Measurements from ENCODE around the gene CHID1.

Gene CHID1

DNA sequence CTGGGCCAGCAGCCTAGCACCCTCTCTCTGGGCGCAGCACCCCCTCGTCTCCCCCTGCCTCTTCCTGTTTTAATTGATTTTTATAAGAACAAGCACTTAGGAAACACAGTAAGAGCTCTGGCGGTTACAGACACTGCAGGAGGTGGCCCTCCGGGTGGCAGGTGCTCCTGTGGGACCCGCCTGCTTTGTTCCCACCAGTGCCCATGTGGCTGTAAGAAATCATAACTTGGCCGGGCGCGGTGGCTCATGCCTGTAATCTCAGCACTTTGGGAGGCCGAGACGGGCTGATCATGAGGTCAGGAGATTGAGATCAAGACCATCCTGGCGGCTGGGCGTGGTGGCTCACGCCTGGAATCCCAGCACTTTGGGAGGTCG lies 49.5 kb downstream of the CHID1 start:
- DNase-seq, result no peak

DNA sequence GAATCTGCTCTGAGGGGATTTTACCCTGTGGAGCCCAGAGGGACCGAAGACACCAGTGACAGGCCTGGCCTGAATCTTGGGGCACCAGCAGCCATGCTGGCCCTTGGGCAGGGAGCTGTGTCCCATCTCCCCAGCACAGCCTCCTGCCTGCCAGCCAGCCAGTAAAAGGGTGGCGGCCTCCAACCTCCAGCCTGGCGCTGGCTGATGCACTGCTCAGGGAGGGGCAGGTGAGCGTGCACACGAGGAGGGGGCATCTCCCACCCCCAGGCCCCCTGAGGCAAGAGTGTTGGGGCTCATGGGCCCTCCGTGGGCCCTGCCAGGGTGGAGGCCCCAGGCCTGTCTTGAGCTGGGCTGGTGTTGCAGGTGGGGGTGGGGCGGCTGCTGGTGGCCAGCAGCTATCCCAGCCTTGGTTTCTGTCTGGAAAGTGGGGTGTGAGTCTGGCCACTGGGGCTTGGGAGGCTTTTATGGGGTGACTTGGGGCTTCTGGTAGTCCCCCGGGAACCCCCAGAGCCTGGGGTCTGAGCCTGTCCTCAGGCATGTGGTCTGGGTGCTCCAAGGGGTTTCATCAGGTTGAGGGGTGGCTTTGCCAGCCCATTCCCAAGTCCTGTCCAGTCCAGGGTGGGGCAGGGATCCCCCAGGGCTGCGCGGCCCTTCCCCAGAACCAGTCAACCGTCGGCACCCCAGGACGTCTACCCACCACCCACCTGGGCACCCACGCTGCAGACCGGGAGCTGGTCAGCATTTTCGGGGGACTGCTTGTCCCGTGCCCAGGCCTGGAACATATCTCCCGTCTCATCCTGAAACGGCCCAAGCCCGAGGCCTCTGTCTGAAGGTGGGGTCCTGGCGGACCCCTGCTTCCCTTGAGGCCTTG lies 50.1 kb downstream of the CHID1 start:
- no peak for DNase-seq

DNA sequence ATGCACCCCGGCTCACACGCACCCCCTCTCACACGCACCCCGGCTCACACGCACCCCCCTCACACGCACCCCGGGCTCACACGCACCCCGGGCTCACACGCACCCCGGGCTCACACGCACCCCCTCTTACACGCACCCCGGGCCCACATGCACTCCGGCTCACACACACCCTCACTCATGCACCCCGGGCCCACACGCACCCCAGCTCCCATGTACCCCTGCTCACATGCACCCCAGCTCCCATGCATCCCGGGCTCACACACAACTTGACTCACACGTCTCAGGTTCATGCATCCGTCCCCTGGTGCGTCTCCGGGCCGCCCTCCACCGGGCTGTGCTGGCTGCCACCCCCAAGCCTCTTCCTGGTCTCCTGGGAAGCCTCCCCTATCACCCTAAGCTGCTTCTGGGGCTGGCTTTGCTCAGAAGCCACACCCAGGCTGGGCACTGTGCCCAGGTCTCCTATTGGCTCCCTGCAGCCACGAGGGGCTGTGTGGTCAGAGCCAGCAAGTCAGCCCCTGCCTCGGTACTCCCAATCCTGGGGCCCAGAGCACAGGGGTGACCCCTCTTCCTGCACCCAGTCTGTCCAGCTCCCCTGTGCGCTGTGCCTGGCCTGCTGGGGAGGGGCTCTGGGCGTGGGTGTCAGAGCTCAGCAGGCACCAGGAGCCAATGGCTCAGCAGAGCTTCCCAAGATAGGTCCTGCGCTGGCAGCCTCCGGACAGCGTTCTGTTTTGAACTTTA lies 51.0 kb downstream of the CHID1 start:
- DNase-seq, result no peak

DNA sequence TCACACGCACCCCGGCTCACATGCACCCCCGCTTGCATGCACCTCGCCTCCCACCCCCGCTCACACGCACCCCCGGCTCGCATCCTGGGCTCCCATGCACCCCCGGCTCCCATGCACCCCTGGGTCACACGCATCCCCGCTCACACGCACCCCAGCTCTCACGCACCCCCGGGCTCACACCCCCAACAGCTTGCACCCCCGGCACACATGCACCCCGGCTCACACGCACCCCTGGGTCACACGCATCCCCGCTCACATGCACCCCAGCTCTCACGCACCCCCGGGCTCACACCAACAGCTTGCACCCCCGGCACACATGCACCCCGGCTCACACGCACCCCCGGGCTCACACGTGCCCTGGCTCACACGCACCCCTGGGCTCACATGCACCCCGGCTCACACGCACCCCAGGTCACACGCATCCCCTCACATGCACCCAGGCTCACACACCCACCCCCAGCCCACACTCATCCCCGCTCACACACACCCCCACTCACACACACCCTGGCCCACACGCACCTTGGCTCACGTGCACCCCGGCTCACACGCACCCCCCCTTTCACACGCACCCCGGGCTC lies 51.8 kb downstream of the CHID1 start:
- DNase-seq, result no peak

DNA sequence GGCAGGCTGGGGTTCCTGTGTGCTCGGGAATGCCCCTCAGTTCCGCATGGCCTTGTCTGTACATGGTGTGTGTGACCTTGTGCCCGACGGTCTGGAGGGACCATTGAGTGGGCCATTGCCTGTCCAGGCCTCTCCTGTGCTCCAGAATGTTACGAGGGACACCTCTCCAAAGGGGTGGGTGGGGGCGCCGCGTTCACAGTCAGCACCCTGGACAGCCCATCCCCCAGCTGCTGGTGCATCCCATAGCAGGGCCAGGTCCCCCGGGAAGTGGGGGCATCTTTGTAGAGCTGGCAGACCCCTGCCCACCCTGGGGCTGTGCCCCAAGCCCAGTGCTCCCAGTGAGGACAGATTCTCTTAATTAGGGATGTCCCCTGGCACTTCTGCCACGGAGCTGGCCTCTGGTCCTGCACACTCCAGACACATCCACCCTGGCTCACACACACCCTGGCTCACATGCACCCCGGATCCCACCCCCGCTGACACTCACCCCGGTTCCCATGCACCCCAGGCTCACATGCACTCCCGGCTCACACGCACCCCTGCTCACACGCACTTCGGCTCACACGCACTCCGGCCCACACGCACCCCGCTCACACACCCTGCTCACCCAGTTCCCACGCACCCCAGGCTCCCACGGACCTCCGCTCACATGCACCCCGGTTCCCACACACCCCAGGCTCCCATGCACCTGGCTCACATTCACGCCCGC lies 52.4 kb downstream of the CHID1 start:
- DNase-seq, result no peak

DNA sequence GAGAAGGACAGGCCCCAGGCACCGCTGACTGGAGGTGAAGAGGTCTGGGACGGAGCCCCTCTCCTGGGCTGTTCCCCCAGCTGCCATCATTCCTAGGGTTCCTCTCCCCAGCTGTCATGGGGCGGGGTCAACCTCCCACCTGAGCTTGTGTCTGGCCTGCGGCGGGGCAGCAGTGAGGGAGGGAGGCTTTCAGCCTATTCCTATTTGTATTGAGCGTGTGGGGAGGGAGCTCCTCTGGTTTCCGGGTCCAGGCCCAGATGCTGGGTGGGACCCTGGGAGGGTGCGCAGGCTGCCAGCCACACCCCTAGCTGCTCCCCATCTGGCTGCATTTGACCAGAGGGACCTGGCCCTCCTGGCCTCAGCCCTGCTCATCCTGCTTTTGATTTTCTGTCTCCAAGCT lies 54.2 kb downstream of the CHID1 start:
- DNase-seq, result no peak

DNA sequence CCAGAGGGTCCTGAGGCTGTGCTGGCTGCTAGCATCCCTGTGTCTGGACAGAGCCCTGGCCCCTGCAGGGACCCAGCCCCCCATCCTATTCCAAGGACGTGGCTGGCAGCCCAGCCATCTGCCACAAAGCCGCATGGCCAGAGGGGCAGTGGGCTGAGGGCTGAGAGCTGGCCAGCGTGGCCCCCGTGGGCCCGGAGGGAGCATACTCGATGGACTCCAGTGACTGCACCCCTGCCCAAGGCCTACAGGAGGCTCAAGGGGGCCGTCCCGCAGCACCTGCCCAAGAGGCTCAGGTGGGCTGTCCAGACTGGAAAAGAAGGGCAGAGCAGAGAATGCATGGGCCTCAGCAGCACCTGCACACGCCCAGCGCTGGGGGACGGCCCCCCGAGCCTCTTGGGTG lies 54.8 kb downstream of the CHID1 start:
- DNase-seq, result no peak

DNA sequence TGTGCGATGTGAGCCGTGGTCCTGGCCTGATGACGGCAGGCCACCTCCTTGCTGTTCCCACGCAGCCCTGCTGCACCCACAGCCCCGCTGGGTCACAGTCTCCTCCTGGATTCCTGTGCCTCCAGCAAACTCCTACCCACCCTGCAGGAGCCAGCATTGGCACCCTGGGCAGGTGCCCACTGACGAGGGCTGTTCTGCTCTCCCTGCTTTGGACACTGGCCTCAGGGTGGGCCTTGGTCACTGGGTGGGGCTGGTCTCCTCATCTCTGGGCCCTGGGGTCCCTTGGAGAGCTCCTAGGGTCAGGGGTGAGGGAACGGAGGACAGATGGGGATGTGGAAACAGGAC lies 55.3 kb downstream of the CHID1 start:
- DNase-seq, result no peak

DNA sequence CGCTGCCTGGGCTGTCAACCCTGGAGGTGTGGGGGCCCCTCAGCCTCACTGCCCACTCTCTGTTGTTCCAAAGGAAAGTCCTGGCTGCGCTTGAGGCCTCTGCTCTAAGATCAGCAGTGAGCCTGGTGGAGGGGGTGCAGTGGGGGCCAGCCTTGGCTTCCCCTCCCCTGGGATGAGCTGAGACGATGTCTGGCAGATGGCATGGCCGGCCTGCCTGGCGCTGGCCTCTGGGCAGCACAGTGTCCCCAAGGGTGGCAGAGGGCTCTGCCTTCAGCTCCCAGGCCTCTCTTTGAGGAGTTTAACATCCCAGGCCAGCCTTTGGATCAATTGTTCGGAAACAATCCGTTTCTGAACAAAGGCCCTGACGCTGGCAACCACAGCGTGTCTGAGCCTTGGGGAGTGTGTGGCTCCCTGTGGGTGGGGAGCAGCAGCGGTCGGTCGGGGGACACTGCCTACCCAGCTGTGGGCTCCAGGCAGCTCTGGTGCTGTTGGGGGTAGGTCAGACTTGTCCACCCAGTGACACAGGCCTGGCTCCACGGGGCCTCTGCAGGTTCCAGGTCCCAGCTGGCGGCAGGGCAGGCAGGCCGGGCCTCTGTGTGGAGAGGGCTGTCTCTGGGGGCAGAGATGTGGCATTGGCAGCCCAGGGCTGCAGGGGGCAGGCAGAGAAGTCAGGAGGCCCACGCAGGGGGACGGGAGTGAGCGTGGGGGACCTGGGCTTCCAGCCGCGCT lies 55.8 kb downstream of the CHID1 start:
- no peak for DNase-seq

DNA sequence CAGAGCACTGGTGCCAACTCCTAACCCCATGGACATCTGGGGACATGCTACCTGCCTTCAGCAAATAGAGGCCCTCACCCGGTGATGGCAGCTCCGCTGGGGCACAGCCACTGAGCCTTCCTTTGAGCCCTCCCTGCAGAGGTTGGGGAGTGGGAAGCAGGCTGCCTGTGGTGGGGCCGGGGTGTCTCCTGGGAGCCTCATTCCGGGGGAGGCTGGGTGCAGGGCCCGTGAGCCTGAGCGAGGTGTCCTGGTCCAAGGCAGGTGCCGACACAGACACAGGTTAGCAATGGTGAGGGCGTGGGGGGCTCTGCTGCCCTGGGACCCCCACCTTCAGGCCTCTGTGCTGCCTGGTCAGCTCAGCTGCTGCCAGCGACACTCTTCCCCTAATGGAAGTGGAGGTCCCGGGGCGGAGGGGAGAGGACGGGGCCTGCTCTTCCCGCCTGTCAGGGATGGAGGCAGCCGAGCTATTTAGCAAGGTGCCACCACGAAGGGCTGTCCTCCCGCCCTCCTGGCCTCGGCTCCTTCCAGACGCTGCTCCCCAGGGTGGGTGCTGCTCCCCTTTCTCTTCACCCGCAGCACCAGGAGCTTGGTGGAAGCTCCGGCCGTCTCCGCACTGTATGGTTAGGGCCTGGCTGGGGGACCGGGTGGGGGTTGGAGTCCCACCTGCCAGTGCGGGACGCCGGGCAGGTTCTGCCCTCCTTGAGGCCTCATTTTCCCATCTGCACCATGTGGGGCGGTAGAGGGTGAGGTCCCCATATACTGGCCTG lies 56.7 kb downstream of the CHID1 start:
- no peak for DNase-seq

DNA sequence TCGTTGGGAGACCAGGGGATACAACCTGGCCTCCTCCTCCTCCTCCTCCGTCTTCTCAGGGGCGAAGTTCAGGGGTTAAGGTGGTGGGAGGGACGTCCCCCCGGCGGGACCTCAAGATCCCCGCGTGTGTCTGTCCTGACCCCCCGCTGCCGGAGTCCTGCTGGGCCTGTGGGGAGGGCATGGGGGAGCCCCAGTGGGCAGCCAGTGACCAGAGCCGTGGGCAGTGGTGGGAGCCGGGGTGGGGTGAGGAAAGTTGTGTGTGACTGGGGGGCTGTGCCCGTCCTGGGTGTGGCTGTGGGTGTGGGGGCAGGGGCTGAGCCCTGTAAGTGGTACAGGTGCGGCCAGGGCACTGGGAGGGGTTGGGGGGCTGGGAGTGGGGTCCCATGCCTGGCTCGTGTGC lies 57.8 kb downstream of the CHID1 start:
- no peak for DNase-seq

DNA sequence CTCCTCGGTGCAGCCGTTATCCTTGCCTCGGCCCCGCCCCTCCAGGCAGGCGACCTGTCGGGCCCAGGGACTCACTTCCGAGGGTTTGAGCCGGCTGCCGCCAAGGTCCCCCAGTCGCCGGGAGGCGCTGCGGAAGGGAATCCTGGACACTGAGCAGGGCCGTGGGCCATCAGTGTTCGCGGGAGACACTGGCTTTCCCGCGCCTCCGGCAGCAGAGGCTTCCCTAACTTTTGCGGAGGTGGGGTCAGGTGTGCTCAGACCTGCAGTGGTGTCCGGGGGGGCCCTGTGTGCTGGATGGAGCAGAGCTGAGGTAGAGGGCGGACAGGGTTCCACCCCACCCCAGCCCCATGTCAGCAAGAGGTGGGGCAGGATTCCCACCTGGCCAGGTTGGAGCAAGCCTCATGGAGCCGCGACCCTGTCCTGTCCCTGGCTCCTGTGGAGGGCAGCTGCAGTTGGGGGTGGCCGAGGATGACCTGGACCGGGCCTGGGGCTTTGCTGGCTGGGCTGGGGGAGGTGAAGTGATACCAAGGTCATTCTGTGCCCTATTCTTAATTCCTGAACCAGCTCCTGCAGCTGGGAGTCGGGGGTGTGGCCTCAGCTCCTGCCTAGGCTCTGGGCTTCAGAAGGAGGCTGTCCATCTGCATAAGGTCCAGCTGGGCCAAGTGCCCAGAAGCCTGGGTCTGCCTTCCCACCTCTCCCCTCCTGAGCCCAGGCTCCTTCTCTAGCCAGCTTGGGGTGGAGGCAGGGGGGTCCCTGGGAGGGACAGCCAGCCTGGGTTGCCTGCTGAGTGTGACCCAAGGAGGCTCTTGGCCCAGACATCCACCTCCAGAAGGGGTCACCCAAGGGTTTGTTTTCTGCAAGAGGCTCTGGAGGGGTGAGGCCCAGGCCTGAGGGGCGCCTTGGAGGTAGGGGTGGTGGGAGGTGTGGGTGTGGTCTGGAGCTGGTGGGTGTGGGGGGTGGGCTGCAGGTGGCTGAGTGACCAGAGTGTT lies 59.5 kb downstream of the CHID1 start:
- no peak for DNase-seq

DNA sequence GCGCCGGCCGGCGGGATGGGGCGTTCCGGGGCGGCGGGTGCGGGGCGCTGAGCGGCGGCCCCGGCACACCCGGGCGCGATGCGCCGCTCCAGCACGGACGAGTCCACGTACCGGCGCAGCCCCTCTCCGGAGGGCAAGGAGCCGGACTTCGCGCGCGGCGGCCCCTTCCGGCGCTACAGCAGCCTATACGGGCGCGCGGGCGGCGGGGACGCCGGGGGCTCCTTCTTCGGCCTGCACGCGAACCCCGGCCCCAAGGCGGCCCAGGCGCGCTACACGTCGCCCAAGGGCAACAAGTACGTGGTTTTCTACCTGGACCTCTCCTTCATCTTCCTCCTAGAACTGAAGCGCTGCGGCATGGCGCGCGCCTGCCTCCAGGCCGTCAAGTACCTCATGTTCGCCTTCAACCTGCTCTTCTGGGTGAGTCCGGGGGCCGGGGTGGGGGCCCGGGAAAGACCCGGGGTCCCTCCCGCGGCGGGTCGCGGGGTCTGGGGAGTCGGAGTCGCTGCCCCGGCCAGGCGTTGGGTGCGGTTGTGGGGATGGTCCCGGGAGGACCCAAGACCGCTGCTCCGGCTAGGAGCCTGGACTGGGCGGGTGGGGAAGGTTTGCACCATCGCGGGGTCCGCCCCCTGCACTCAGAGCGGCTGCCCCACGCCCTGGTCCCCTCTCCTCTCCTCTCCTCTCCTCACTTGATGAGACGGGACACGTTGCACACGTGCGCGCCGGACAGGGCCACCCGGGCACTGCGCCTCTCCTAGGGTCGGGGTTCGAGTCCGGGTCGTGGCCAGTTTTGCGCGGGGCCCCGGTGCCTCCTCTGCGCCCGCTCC lies 60.4 kb downstream of the CHID1 start:
- no peak for DNase-seq

DNA sequence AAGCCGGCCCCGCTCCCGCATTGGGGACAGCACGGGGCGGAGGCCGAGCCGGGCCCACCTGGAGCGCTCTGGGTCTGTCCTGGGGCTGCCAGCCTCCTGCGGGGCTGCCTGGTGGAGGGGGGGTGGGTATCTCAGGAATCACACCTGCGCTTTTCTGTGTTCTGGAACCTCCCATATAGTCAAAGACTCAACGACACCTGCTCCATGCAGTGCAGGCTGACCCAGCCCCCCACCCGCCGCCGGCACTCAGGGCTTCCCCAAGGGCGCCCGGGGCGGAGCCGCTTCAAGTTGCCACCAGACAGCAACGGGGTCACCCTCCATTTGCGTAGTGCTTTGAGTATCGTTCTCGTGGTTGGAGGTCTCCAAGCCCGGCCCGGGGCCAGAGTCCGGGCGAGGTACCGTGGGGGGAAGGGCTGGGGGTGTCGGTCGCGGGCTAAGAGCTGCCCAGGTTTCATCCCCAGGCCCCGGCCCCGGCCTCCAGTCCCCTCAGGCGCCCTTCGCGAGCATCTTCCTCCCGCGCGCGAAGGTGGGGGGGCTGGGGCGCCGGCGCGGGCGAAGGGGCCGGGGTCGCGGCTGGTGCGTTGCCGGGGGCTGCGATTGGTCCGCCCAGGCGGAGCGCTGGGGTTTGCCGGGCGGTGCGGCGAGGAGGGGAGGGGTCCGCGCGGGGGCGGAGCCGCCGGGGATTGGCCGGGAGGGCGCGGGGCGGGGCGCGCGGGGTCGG lies 61.3 kb downstream of the CHID1 start:
- DNase-seq, result peak; percentile 63

DNA sequence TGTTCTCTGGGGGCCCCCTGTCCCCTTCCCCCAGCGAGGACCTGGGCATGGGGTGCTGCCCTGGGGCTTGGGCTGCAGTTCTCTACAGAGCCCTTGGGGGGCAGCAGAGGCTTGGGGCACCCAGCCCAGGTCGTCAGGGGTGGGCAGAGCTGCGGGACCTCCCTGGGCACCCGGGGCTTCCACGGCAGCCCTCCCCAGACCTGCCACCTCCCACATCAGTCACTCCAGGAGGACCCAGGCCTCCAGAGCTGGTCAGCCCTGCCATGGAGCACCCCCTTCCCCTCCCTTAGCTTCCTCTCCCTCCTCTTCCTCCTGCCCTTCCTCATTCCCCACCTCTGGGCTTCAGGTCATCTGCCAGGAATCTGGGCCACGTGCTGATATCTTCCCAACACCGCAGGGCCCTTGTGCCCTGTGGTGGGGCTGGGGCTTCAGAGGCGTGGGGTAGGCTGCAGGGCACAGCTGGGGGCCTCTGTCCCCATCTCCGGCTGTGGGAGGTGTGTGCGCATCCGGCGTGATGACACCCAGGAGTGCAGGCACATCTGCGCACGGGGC lies 62.2 kb downstream of the CHID1 start:
- peak; percentile 72 for DNase-seq

DNA sequence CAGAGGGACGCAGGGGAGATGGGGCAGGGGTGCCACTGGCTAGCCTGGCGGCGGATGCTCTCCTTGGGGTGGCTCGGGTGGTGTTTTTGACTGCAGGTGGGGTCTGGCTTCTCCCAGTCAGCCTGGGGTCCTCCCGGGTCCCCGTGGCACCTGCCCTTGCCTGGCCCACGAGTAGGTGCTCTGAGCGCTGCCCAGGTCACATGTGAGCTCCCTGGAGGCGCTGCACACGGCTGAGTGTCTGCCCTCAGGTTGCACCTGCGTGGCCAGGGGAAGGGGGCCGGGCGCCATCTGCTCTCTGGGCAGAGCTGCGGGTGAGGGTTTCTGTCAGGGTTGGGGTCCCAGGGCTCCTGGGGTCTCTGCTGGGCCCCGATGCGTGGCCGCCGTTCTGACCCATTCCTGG lies 62.7 kb downstream of the CHID1 start:
- no peak for DNase-seq

DNA sequence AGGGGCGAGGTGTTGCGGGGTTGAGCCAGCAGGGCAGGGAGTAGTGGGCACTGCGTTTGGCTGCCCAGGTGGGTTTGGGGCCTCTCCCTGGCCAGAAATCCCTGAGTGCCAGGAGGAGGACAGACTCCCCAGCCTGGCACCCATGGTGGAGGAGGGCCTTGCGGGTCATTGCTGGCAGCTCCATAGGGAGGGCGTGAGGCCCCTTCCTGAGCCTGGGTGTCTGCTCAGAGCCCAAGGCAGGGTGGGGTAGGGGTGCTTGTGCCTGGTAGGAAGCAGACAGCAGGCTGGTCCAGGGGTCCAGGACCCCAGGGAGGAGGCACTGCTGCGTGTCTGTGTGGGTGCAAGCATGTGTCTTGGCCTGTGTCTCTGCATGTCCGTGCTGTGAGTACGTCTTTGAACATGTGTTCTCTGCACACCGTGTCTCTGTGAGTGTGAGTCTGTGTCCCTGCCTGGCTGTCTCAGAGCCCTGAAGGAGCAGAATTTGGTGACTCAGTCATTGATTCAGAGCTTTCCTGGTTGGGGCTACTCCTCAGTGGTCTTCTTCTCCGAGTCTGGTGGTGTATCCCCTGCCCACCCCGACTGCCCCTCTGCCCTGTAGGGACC lies 64.0 kb downstream of the CHID1 start:
- DNase-seq, result no peak

DNA sequence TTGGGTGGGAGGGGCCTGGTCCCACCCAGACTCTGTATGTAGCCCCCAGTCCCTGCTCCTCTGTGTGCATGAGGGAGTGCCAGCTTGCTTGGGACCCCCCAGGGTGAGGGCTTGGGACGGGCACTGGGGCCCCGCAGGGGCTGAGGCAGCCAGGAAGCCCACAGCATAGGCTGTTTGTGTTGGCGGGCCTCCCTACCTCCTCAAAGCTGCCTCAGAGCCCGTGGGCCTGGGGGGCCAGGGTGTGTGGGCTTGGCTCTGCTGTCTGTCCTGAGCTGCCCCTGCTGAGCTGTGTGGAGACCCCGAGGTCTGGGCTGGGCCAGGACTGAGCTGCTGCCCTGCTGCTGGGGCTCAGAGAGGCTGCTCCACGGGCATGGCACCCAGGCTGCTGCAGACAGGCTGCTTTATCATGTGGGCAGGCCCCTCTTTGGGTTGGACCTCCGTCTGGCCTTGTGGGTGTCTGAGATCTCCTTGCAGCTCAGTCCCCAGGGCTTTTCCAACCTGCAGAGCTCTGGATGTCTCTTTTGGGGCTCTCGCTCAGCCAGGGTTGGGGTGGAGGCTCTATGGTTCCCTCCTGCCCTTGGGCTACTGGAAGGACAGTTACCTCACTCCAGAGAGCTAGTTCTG lies 64.6 kb downstream of the CHID1 start:
- DNase-seq, result no peak
